ENCODE results near the gene KDM2A.

The KDM2A gene

GRCh38 chr11:67306769-67307544 is 187.9 kb downstream of the KDM2A start:
- no peak for DNase-seq

- no peak for DNase-seq
These were observed 188.5 kb downstream of the KDM2A start for GRCh38 chr11:67307545-67308001.
